Limb (tissue), 2 donors: ENCODE data around the gene PRSS36.
A peak's percentile ranks its signal among the peaks of the same experiment; 100 is the strongest.
"Not testable (repeated sequence)": the region's sequence is repeated elsewhere in the genome, so short reads cannot be mapped to it uniquely, and the experiment has no call there.

ENCODE experiments used
- DNase-seq, 2 donors: peaks; one replicate each; pipeline ENCODE4 v3.0.0-alpha.2; 2016; ENCODE audit errors: extremely low spot score in 2 of 2

PRSS36 gene

DNA sequence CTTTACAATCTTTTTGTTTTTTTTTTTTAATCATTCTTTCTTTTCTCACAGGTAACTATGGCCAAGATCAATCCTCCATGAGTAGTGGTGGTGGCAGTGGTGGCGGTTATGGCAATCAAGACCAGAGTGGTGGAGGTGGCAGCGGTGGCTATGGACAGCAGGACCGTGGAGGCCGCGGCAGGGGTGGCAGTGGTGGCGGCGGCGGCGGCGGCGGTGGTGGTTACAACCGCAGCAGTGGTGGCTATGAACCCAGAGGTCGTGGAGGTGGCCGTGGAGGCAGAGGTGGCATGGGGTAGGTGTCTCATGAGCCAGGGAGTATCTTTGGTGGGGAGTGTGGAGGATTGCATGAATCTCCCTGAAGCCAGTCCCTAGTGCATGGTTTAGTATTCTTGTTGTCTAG is 35.0 kb upstream of the PRSS36 start:
- DNase-seq, result no peak

DNA sequence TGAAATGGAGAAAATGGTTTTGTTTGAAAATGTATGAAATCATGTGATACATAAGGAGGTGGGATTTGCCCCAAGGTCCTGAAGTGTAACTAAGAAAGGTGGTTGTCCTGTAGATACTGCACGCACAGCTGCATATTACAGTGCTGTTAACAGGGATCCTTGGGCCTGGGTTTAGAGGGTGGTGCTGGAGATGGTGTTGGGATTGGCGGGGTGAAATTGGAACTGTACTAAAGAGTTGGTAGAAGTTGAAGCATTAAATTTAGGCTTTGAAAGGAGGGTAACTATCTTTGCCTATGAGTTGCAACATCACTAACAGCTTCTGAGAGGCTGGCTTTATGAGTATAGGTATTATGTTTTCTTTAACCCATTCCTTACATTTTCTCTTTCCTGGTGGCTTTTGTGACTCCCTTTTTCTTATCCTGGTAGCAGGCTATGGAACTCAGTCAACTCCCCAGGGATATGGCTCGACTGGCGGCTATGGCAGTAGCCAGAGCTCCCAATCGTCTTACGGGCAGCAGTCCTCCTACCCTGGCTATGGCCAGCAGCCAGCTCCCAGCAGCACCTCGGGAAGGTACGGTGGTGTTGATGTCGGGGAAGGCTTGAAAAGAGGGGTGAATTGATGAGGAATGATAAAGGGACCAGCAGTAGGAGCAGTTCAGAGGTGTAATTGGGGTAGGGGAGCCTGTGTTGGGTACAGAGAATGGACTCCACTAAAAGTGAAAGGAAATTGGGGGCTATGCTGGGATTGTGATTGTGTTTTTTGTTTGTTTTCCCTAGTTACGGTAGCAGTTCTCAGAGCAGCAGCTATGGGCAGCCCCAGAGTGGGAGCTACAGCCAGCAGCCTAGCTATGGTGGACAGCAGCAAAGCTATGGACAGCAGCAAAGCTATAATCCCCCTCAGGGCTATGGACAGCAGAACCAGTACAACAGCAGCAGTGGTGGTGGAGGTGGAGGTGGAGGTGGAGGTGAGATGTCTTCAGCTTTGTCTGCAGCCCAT is 33.9 kb upstream of the PRSS36 start:
- DNase-seq, result no peak

GRCh38 chr16:31182391-31182790 is 32.5 kb upstream of the PRSS36 start:
- DNase-seq, result no peak

GRCh38 chr16:31181102-31181830 is 31.4 kb upstream of the PRSS36 start:
- DNase-seq, result peak in 1 of 2 donors; percentile 41

DNA sequence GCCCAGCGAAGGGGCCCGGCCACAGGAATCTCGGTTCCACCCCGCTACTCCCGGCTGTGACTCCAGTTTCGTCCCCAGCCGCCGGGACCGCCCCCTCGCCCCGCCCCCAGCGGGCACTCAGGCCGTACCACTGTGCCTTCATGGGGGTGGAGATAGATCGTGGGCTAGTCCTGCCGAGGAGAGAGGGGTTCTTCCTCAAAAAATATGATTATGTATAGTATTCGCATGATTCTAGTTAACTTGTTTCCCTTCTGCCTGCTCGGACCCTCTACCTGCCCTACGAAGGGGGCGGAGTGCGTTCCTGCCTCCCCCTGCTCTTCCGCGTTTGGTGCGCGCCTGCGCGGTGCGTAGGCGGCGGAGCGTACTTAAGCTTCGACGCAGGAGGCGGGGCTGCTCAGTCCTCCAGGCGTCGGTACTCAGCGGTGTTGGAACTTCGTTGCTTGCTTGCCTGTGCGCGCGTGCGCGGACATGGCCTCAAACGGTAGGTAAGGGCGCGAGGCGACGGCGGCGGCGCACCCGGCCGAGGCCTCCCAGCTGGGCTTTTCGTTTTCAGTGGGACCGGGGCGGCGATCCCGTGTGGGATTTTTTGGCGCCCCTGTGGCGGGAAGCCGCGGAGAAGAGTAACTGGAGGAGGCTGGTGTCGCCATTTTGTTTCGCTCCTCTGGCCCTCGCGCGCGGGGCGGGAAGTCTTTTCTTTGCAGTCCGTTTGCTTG is 30.0 kb upstream of the PRSS36 start, which contains the start of gene FUS:
TSS of gene FUS (plus strand) at position 393 of the 713 bp plus-strand sequence. CDS start at position 469, 76 bp downstream.
- peak; percentile 93 to 96 for DNase-seq

- DNase-seq, result no peak
These were observed 29.4 kb upstream of the PRSS36 start for GRCh38 chr16:31179219-31179746.

- no peak for DNase-seq
These were observed 27.3 kb upstream of the PRSS36 start for GRCh38 chr16:31177136-31177535.

DNA sequence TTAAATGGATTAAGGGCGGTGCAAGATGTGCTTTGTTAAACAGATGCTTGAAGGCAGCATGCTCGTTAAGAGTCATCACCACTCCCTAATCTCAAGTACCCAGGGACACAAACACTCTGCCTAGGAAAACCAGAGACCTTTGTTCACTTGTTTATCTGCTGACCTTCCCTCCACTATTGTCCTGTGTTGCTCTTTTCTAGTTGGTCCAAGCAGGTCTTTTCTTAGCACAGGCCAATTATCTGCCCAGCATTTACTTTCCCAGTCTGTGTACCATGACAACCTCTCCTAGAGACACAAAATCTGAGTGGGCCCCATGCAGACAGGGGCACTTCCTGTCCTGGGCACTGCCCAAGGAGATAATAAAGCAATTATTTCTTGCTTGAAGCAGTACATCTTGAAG is 20.2 kb upstream of the PRSS36 start:
- DNase-seq, result not testable (repeated sequence)

DNA sequence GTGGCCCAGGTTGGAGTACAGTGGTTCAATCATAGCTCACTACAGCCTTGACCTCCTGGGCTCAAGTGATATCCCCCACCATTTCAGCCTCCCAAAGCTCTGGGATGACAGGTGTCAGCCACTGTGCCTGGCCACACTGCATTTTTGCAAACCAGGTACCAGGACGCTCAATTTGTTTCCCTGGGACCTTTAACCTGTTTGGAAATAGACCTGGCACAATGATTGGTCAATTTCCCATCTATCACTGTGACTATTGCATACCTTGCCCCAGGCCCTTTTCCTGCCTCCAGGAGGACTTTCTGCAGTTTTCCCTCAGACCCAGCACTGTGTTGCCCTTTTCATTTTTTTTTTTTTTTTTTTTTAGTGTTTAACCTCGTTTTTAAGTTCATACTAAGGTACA is 19.0 kb upstream of the PRSS36 start:
- no peak for DNase-seq

DNA sequence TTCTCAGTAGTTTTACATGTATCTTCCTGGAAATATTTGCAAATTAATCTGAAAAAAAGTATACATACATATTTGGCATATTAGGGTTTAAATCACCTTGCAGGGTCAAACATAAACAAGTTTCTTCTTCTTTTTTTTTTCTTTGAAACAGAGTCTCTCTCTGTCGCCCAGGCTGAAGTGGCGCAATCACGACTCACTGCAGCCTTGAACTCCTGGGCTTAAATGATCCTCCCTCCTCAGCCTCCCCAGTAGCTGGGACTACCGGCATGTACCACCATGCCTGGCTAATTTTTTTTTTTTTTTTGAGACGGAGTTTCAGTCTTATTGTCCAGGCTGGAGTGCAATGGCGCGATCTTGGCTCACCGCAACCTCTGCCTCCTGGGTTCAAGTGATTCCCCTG is 17.4 kb upstream of the PRSS36 start:
- DNase-seq, result no peak

- no peak for DNase-seq
These were observed 7.3 kb upstream of the PRSS36 start for GRCh38 chr16:31157136-31157535.

DNA sequence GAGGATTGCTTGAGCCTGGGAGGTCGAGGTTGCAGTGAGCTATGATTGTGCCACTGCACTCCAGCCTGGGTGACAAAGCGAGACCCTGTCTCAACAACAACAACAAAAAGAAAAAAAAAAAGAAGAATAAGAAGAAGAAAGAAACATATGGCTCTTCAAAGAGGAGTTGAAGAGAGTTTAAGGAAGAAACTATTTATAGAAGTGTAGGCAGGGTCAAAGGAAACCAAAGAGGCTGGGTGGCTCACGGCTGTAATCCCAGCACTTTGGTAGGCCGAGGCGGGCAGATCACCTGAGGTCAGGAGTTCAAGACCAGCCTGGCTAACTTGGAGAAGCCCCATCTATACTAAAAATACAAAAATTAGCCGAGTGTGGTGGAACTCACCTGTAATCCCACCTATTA is 1.1 kb upstream of the PRSS36 start:
- not testable (repeated sequence) for DNase-seq

DNA sequence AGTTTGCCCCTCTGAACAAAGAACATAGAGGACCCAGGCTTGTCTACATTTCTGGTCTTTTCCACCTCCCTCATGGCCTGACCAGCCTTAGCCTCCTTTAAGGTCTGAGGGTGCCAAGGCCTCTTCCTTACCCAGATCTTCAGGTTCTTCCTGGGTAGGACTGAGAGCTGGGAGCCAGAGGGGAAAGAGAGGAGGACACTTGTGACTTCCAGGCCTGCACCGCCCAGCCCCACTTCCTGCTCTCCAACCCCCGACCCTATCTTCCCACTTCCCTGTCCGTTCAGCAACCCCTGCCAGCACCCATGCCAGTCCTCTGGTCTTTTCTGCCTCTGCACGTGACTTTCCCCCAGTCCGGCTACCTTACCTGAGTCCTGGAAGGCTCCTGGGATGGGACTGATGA is 534 bp downstream of the PRSS36 start:
- DNase-seq, result no peak

DNA sequence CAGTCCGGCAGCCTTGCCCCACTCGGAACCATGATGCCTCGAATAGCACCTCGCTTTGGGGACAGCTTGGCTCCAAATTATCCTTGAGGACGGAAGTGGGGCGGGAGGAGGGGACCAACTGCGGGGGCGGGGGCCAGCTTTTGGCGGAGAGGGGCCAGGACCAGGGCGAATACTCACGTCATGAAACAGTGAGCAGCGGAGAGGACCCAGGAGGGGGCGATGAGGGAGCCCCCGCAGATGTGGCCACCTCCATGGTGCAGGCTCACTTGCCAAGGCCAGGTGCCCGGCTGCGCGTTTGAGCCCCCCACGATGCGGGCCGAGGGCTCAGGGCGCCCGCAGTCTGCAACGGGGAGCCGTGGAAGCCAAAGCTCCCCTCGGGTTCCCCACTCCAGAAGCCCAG is 970 bp downstream of the PRSS36 start:
- DNase-seq, result no peak

DNA sequence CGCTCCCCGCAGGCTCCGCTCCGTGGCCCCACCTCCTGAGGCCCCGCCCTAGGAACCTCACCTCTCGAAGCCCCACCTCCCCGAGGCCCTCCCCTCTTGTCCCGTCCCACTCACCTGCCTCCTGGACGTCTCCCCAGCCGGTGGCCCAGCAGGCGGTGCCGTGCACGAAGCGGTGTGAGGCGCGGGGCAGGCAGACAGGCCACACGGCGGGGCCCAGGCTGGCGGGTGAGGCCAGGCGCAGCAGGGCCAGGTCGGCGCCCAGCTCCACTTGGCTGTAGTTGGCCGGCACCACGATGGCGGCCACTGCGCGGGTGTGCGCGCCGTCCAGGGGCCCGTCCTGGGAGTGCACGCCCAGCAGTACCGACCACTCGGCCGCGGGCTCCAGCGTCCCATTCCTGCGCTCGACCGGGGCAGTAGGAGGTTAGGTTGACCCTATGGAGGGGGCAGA is 1.6 kb downstream of the PRSS36 start:
- no peak for DNase-seq

- DNase-seq, result no peak
These were observed 2.3 kb downstream of the PRSS36 start for GRCh38 chr16:31147574-31147973.

GRCh38 chr16:31145398-31145990 is 4.4 kb downstream of the PRSS36 start:
- DNase-seq, result no peak

GRCh38 chr16:31144418-31144817 is 5.4 kb downstream of the PRSS36 start:
- not testable (repeated sequence) for DNase-seq

DNA sequence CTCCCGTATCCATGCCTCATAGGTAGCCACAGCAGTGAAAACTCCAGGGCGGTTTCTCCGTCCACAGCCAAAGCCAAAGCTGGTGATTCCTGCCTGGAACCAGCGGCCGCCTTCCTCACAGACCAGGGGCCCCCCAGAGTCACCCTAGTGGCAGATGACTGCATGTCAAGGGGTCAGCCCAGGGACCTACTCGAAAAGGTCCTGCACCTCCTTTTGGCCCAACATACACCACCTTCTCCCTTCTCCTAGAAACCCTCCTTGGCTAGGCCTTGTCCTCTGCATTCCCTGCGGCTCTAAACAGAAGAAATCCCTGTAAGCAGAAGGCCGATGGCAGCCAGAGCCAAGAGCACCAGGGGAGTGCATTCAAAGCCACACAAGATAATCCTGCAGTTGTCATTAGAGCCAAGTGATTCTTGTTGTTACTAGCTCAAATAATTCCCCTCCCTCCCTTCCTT is 6.1 kb downstream of the PRSS36 start:
- DNase-seq, result no peak

GRCh38 chr16:31143011-31143693 is 6.7 kb downstream of the PRSS36 start:
- peak in 1 of 2 donors; percentile 57 for DNase-seq
